Endothelial cell (in vitro differentiated cells): ENCODE data around the gene MAN2B2. TPM values are rescaled to one million over a fixed set of nuclear protein-coding genes. Genes with fewer than 3 reads are reported as not detected.

Experiments used
- DNase-seq: peaks from one replicate; pipeline ENCODE4 v3.0.0; 2021; ENCODE audit warnings: low spot score
- H3K27ac Mint-ChIP-seq: one replicate; pipeline ENCODE4 v1.8.0; 2021; ENCODE audit warnings: mixed read lengths, inconsistent platforms; ENCODE audit not compliant: unreplicated experiment
- H3K27me3 Mint-ChIP-seq: one replicate; pipeline ENCODE4 v1.8.0; 2021; ENCODE audit warnings: mild to moderate bottlenecking, moderate library complexity, mixed read lengths, inconsistent platforms; ENCODE audit not compliant: unreplicated experiment
- H3K36me3 Mint-ChIP-seq: one replicate; pipeline ENCODE4 v1.8.0; 2021; ENCODE audit warnings: mild to moderate bottlenecking, low read depth, mixed read lengths, inconsistent platforms; ENCODE audit not compliant: unreplicated experiment
- H3K4me1 Mint-ChIP-seq: one replicate; pipeline ENCODE4 v1.8.0; 2021; ENCODE audit warnings: mild to moderate bottlenecking, mixed read lengths, inconsistent platforms; ENCODE audit not compliant: unreplicated experiment
- H3K4me3 Mint-ChIP-seq: one replicate; pipeline ENCODE4 v1.8.0; 2021; ENCODE audit warnings: mild to moderate bottlenecking, mixed read lengths, inconsistent platforms; ENCODE audit not compliant: unreplicated experiment
- H3K9me3 Mint-ChIP-seq: one replicate; pipeline ENCODE4 v1.8.0; 2021; ENCODE audit warnings: mixed read lengths, inconsistent platforms; ENCODE audit not compliant: unreplicated experiment
- CTCF ChIP-seq: fragments of 200-600 bp; sonication (generic); IDR thresholded peaks from one replicate; pipeline ENCODE4 v1.5.0; 2021; ENCODE audit warnings: antibody characterized with exemption; ENCODE audit not compliant: unreplicated experiment
- total RNA-seq: library from RNA; stranded (reverse); fragmentation: NEBNext Ultra II Directional; extraction: Animal tissue kit (Norgen Biotek cat#: 25700); gene quantifications from one replicate; pipeline ENCODE4 v1.2.1, GENCODE V29; 2021; ENCODE audit not compliant: unreplicated experiment

MAN2B2 gene
- total RNA-seq, 1 donor from 2014 or later = 12.5 TPM

GRCh38 chr4:6565691-6566390 is 9.1 kb upstream of the MAN2B2 start:
- H3K4me1 Mint-ChIP-seq = no peaks in the 10 kb centered on the region
- H3K27ac Mint-ChIP-seq = no peak overlapping the region
- DNase-seq = no peak
- peaks cover 4% of the 10 kb centered on the region for H3K36me3 Mint-ChIP-seq
- H3K4me3 Mint-ChIP-seq = no peak overlapping the region
- no peak for TF ChIP-seq CTCF
- H3K27me3 Mint-ChIP-seq = peaks cover 34% of the 10 kb centered on the region
- no peaks in the 10 kb centered on the region for H3K9me3 Mint-ChIP-seq

GRCh38 chr4:6566391-6567190 is 8.4 kb upstream of the MAN2B2 start:
- Mint-ChIP-seq H3K36me3 (peaks cover 2% of the 10 kb centered on the region), H3K4me3 (no peak overlapping the region), H3K27ac (peak overlapping the region; percentile 57), H3K9me3 (no peaks in the 10 kb centered on the region), H3K4me1 (no peaks in the 10 kb centered on the region), H3K27me3 (peaks cover 31% of the 10 kb centered on the region)
- no peak for DNase-seq
- no peak for TF ChIP-seq CTCF

GRCh38 chr4:6567218-6567617 is 7.8 kb upstream of the MAN2B2 start:
- peaks cover 25% of the 10 kb centered on the region for H3K27me3 Mint-ChIP-seq
- H3K9me3 Mint-ChIP-seq = no peaks in the 10 kb centered on the region
- no peak for TF ChIP-seq CTCF
- H3K36me3 Mint-ChIP-seq = no peaks in the 10 kb centered on the region
- DNase-seq = no peak
- H3K27ac Mint-ChIP-seq = no peak overlapping the region
- no peak overlapping the region for H3K4me3 Mint-ChIP-seq
- no peaks in the 10 kb centered on the region for H3K4me1 Mint-ChIP-seq

GRCh38 chr4:6568148-6568547 is 6.8 kb upstream of the MAN2B2 start:
- no peaks in the 10 kb centered on the region for H3K4me1 Mint-ChIP-seq
- H3K27me3 Mint-ChIP-seq = peaks cover 27% of the 10 kb centered on the region
- no peak for DNase-seq
- no peak overlapping the region for H3K27ac Mint-ChIP-seq
- TF ChIP-seq CTCF = no peak
- H3K36me3 Mint-ChIP-seq = no peaks in the 10 kb centered on the region
- H3K9me3 Mint-ChIP-seq = no peaks in the 10 kb centered on the region
- H3K4me3 Mint-ChIP-seq = no peak overlapping the region
